GM12878 (cell line): Measurements from ENCODE around the gene KIF6. TPM values are rescaled to one million over a fixed set of nuclear protein-coding genes. Genes with fewer than 3 reads are reported as not detected.

Experiments
- ATAC-seq: fragments of 200-7000 bp; cut with Tn5 transposase; 3 replicates; pipeline ENCODE4 v1.9.1; 2020; ENCODE audit warnings: mild to moderate bottlenecking, moderate library complexity
- BruUV-seq: library from RNA; stranded (reverse); fragments of 400-500 nt; replicated peaks from 2 replicates; lab custom pipeline; 2021; lab: Mats Ljungman, UMichigan
- CTCF ChIA-PET: fragments of 300-600 bp; sonication (Branson Sonifier 250); formaldehyde crosslinking; extraction: SDS; loops from one replicate; lab custom pipeline; 2021; ENCODE audit warnings: inconsistent platforms; lab: Yijun Ruan, JAX
- POLR2A ChIA-PET: fragments of 350-600 bp; formaldehyde crosslinking; extraction: SDS; loops from one replicate; lab custom pipeline; 2021; ENCODE audit warnings: inconsistent platforms; lab: Charles Lee
- RAD21 ChIA-PET: fragments of 300-600 bp; sonication (Branson Sonifier 250); formaldehyde crosslinking; loops from one replicate; lab custom pipeline; 2023; ENCODE audit warnings: antibody characterized with exemption; ENCODE audit not compliant: unreplicated experiment; lab: Charles Lee
- SMC1A ChIA-PET: fragments of 300-600 bp; sonication (Branson Sonifier 250); formaldehyde crosslinking; loops from one replicate; lab custom pipeline; 2023; ENCODE audit not compliant: unreplicated experiment, uncharacterized antibody; lab: Charles Lee
- DNase-seq: peaks from one replicate; pipeline ENCODE4 v3.0.0-alpha.2; 2011; ENCODE audit warnings: low read depth, low spot score
- FAIRE-seq: peaks from 3 replicates; lab custom pipeline; 2011; peaks lifted over from hg19 to GRCh38; lab: Jason Lieb, UNC
- H2AFZ ChIP-seq: 2 replicates; pipeline ENCODE4 v1.6.0; 2011; ENCODE audit warnings: low read depth, low read length, control low read depth; ENCODE audit not compliant: control insufficient read depth
- H3K27ac ChIP-seq: 2 replicates; pipeline ENCODE4 v1.5.1; 2011; ENCODE audit warnings: control low read depth; ENCODE audit not compliant: control insufficient read depth, insufficient read depth
- H3K27me3 ChIP-seq, 2 experiments: replicated peaks in 1 of 2; 2 replicates each; pipeline versions ENCODE4 v1.6.0 to v1.6.1; 2011; ENCODE audit warnings: low read length in 1 of 2; ENCODE audit not compliant: control insufficient read depth in 2 of 2, insufficient read depth in 2 of 2
- H3K36me3 ChIP-seq, 2 experiments: 2 replicates each; pipeline ENCODE4 v1.5.1; 2011; ENCODE audit warnings: low read length in 1 of 2; ENCODE audit not compliant: control insufficient read depth in 2 of 2, insufficient read depth in 2 of 2
- H3K4me1 ChIP-seq: 2 replicates; pipeline ENCODE4 v1.6.1; 2011; ENCODE audit warnings: mild to moderate bottlenecking, low read length, moderate library complexity, mixed read lengths; ENCODE audit not compliant: control insufficient read depth, insufficient read depth
- H3K4me2 ChIP-seq: 2 replicates; pipeline ENCODE4 v1.6.0; 2011; ENCODE audit warnings: control low read depth; ENCODE audit not compliant: control insufficient read depth, insufficient read depth
- H3K4me3 ChIP-seq: fragments of 200-600 bp; sonication (generic); 2 replicates; pipeline ENCODE4 v1.5.1; 2016
- H3K79me2 ChIP-seq: 2 replicates; pipeline ENCODE4 v1.6.0; 2011; ENCODE audit warnings: low read length; ENCODE audit not compliant: control insufficient read depth, insufficient read depth
- H3K9ac ChIP-seq: 2 replicates; pipeline ENCODE4 v1.8.0; 2011; ENCODE audit warnings: low read length, control low read depth, mixed read lengths; ENCODE audit not compliant: control insufficient read depth, insufficient read depth
- H3K9me3 ChIP-seq: replicated peaks from 3 replicates; pipeline ENCODE4 v1.5.1; 2011; ENCODE audit warnings: mild to moderate bottlenecking, low read length; ENCODE audit not compliant: control insufficient read depth, insufficient read depth
- H4K20me1 ChIP-seq: 2 replicates; pipeline ENCODE4 v1.6.0; 2011; ENCODE audit not compliant: control insufficient read depth, insufficient read depth
- BHLHE40 ChIP-seq, 2 experiments: fragments of 450-650 bp in 1 of 2; IDR thresholded peaks; 2 replicates each; pipeline ENCODE4 v1.6.1; 2011 to 2017; ENCODE audit warnings: low read depth in 2 of 2, borderline replicate concordance in 1 of 2, improper control_type of control experiment in 1 of 2, low read length in 1 of 2, mild to moderate bottlenecking in 1 of 2
- CBFB ChIP-seq: IDR thresholded peaks from 2 replicates; pipeline ENCODE4 v1.6.1; 2016; ENCODE audit warnings: antibody characterized with exemption, low read depth
- GATAD2B ChIP-seq: fragments of 450-650 bp; conservative IDR thresholded peaks from 2 replicates; pipeline ENCODE4 v1.6.1; 2017; ENCODE audit warnings: low read depth, mild to moderate bottlenecking, moderate library complexity
- IKZF2 ChIP-seq, 2 experiments: fragments of 450-650 bp; IDR thresholded peaks; 2 replicates each; pipeline ENCODE4 v1.6.1; 2017; ENCODE audit warnings: mild to moderate bottlenecking in 2 of 2, moderate library complexity in 2 of 2
- KDM1A ChIP-seq: fragments of 200-600 bp; sonication (generic); IDR thresholded peaks from 2 replicates; pipeline ENCODE4 v1.6.1; 2016; ENCODE audit warnings: borderline replicate concordance
- KLF5 ChIP-seq: fragments of 450-650 bp; IDR thresholded peaks from 2 replicates; pipeline ENCODE4 v1.6.1; 2014; ENCODE audit warnings: mild to moderate bottlenecking; ENCODE audit not compliant: partially characterized antibody
- SIN3A ChIP-seq: IDR thresholded peaks from 2 replicates; pipeline ENCODE4 v1.6.1; 2012; ENCODE audit warnings: low read depth, low read length, improper control_type of control experiment
- SMC3 ChIP-seq: IDR thresholded peaks from 2 replicates; pipeline ENCODE4 v1.6.1; 2011; ENCODE audit warnings: low read length, improper control_type of control experiment, borderline replicate concordance
- SPI1 ChIP-seq: IDR thresholded peaks from 2 replicates; pipeline ENCODE4 v1.6.1; 2011; ENCODE audit warnings: low read depth, mild to moderate bottlenecking, low read length, moderate library complexity, borderline replicate concordance; ENCODE audit not compliant: insufficient read depth
- SREBF1 ChIP-seq: IDR thresholded peaks from 2 replicates; pipeline ENCODE4 v1.6.1; 2012; ENCODE audit warnings: mild to moderate bottlenecking, low read length
- SREBF2 ChIP-seq: IDR thresholded peaks from 2 replicates; pipeline ENCODE4 v1.6.1; 2012; ENCODE audit warnings: mild to moderate bottlenecking, low read length
- SUPT20H ChIP-seq: IDR thresholded peaks from 2 replicates; pipeline ENCODE4 v1.6.1; 2011; ENCODE audit warnings: low read depth, mild to moderate bottlenecking, low read length, moderate library complexity, borderline replicate concordance; ENCODE audit not compliant: control insufficient read depth
- YBX1 ChIP-seq: fragments of 450-650 bp; IDR thresholded peaks from 2 replicates; pipeline ENCODE4 v1.6.1; 2016; ENCODE audit warnings: antibody characterized with exemption
- ZNF384 ChIP-seq: IDR thresholded peaks from 2 replicates; pipeline ENCODE4 v1.6.1; 2012; ENCODE audit warnings: low read depth, mild to moderate bottlenecking, low read length, improper control_type of control experiment, borderline replicate concordance
- WGBS: methylation state at CpG from one replicate; pipeline ENCODE4 v1.1.6; 2016; ENCODE audit warnings: low lambda C conversion rate; ENCODE audit not compliant: insufficient replicate concordance, insufficient coverage; ENCODE audit errors: missing lambda C conversion rate; 5-methylcytosine and 5-hydroxymethylcytosine counted together
- in situ Hi-C: fragments of 300-500 bp; cut with MboI; formaldehyde crosslinking; loops from 9 replicates; pipeline ENCODE4 v1.14.3; 2018; ENCODE audit warnings: mixed read lengths
- intact Hi-C: fragments of 100-400 bp; cut with micrococcal nuclease; formaldehyde crosslinking; loops from one replicate; pipeline ENCODE4 v1.14.2; 2022; ENCODE audit not compliant: unreplicated experiment
- polyA plus RNA-seq, 11 experiments: library from polyadenylated mRNA; depleted of rRNA in 4 of 11; unstranded in 6 of 11; stranded (reverse) in 5 of 11; fragments of >200 nt; fragmentation: Nextera tagmentation in 4 of 11; fragmentation: Illumina TruSeq in 1 of 11; extraction: Ambion mirVana in 4 of 11; extraction: Trizol in 1 of 11; gene quantifications; 1 replicate in 1 of 11; 2 replicates in 10 of 11; pipeline versions ENCODE4 v1.2.1 to v1.2.3, GENCODE V29; 2011 to 2016; ENCODE audit warnings: inconsistent platforms in 2 of 11, missing spikeins in 2 of 11, low read depth in 1 of 11
- total RNA-seq, 4 experiments: library from RNA; depleted of rRNA in 3 of 4; stranded (reverse); fragments of >200 nt in 3 of 4; fragmentation: Illumina TruSeq in 1 of 4; extraction: Trizol in 1 of 4; gene quantifications; 2 replicates each; pipeline versions ENCODE4 v1.2.1 to v1.2.3, GENCODE V29; 2013 to 2021
- TF ChIP-seq, protein P1 (sequence below): fragments of 450-650 bp; formaldehyde crosslinking; IDR thresholded peaks from 2 replicates; pipeline ENCODE4 v1.5.0; 2022; ENCODE audit warnings: mild to moderate bottlenecking, missing genetic modification characterization
- TF ChIP-seq, protein P2 (sequence below): IDR thresholded peaks from 2 replicates; pipeline ENCODE4 v1.6.1; 2012; ENCODE audit warnings: low read depth, low read length, improper control_type of control experiment

The KIF6 gene
- total and polyA plus RNA-seq, 10 of the 15 experiments (the other 5 are each of a cell fraction or from before 2014, with no cell fraction given): 0.09 to 1.0 (median 0.28) TPM

DNA sequence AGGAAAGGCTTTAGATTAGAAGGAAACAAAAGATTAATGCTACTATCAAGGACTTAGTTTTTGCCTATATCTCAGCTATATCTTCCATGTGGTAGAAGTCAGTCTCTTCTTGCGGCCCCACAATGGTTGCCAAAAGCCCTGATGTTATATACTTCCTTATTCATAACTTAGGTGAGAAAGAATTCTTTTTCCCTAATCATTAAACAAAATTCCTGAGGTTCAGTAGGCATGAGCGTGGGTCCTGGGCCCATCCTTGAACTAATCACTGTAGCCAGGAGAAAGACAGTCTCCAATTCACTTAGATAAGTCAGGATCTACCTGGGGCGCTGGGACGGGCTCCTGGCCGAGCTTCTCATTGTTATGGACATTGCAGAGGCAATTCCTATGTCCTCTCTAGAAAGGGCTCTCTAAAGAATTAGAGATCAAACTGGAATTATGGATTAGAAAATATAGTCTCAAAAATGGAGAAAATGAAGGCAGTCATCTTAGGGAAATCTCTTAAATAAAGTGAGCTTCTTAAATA, 134.3 kb downstream of the KIF6 start (continued):
- TF ChIP-seq, protein P1, sequence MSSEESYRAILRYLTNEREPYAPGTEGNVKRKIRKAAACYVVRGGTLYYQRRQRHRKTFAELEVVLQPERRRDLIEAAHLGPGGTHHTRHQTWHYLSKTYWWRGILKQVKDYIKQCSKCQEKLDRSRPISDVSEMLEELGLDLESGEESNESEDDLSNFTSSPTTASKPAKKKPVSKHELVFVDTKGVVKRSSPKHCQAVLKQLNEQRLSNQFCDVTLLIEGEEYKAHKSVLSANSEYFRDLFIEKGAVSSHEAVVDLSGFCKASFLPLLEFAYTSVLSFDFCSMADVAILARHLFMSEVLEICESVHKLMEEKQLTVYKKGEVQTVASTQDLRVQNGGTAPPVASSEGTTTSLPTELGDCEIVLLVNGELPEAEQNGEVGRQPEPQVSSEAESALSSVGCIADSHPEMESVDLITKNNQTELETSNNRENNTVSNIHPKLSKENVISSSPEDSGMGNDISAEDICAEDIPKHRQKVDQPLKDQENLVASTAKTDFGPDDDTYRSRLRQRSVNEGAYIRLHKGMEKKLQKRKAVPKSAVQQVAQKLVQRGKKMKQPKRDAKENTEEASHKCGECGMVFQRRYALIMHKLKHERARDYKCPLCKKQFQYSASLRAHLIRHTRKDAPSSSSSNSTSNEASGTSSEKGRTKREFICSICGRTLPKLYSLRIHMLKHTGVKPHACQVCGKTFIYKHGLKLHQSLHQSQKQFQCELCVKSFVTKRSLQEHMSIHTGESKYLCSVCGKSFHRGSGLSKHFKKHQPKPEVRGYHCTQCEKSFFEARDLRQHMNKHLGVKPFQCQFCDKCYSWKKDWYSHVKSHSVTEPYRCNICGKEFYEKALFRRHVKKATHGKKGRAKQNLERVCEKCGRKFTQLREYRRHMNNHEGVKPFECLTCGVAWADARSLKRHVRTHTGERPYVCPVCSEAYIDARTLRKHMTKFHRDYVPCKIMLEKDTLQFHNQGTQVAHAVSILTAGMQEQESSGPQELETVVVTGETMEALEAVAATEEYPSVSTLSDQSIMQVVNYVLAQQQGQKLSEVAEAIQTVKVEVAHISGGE (CRISPR knock-in tag): no peak
- TF ChIP-seq SUPT20H (no peak), BHLHE40 (IDR thresholded peaks at IDR 0.05; ENCODE audit: borderline replicate concordance in 1 of 2, low read depth in 2 of 2, low read length in 1 of 2) (no peak), SMC3 (no peak), CBFB (no peak), ZNF384 (no peak), SREBF1 (no peak)

DNA sequence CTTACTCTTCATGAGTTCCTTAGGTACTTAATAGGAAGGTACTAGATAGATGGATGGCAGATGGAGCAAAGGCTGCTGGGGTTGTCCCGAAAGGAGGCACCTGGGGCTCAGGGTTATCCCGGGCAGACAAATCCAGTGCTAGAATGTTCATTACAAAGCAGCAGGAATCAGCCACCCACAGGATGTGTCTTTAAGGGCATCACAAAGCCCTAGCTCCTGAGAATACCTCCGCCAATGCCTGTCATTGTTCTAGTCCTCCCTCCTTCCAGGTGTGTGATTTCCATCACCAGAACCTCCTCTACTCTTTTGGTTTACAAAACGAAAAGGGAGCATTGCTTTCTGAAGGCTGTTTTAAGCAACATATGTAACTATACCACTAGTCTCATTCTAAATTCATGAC, 138.1 kb downstream of the KIF6 start:
- Histone ChIP-seq H3K4me2 (no peak overlapping the region), H3K4me1 (no peaks in the 10 kb centered on the region), H3K27ac (no peak overlapping the region), H3K27me3 (no peaks in the 10 kb centered on the region), H3K36me3 (no peaks in the 10 kb centered on the region), H2AFZ (no peak overlapping the region), H3K9ac (no peak overlapping the region), H3K79me2 (no peaks in the 10 kb centered on the region), H4K20me1 (no peaks in the 10 kb centered on the region), H3K4me3 (no peak overlapping the region), H3K9me3 (no peaks in the 10 kb centered on the region)
- no peak for DNase-seq
- ATAC-seq: no peak
- FAIRE-seq: no peak
- RAD21 ChIA-PET: no interaction called here
- intact Hi-C loops: no loop called here
- TF ChIP-seq SREBF2 (no peak), YBX1 (no peak), KLF5 (no peak), SPI1 (no peak), SIN3A (no peak), GATAD2B (no peak), IKZF2 (IDR thresholded peaks at IDR 0.05) (no peak), KDM1A (no peak), ZNF384 (no peak)
- TF ChIP-seq, protein P2, sequence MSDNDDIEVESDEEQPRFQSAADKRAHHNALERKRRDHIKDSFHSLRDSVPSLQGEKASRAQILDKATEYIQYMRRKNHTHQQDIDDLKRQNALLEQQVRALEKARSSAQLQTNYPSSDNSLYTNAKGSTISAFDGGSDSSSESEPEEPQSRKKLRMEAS: no peak
- SMC1A ChIA-PET: no interaction called here
- in situ Hi-C loops: no loop called here
- CTCF ChIA-PET: no interaction called here
- BruUV-seq: no TSS peak
- WGBS: 38% methylated on average over 4 of the region's 4 CpGs
- POLR2A ChIA-PET: no interaction called here
